AG09319 (cell line): ENCODE data around the gene ALOX5.

ENCODE experiments used
- DNase-seq: peaks from one replicate; pipeline ENCODE4 v3.0.0-alpha.2; 2010; ENCODE audit warnings: low read depth; ENCODE audit errors: extremely low read depth
- CTCF ChIP-seq: IDR thresholded peaks from 2 replicates; pipeline ENCODE4 v1.5.1; 2011; ENCODE audit warnings: low read depth, mild to moderate bottlenecking, inconsistent platforms, low read length, moderate library complexity

ALOX5 gene

GRCh38 chr10:45444022-45444421 lies 70.0 kb downstream of the ALOX5 start:
- no peak for TF ChIP-seq CTCF
- no peak for DNase-seq

GRCh38 chr10:45444976-45445898 lies 71.2 kb downstream of the ALOX5 start:
- no peak for TF ChIP-seq CTCF
- DNase-seq = no peak

GRCh38 chr10:45446858-45447257 lies 72.8 kb downstream of the ALOX5 start:
- no peak for DNase-seq
- no peak for TF ChIP-seq CTCF

GRCh38 chr10:45447416-45447815 lies 73.4 kb downstream of the ALOX5 start:
- no peak for DNase-seq
- no peak for TF ChIP-seq CTCF

GRCh38 chr10:45450866-45451265 lies 76.8 kb downstream of the ALOX5 start:
- no peak for TF ChIP-seq CTCF
- DNase-seq = no peak

GRCh38 chr10:45451407-45451806 lies 77.4 kb downstream of the ALOX5 start:
- DNase-seq = no peak
- TF ChIP-seq CTCF = no peak

- TF ChIP-seq CTCF = no peak
- no peak for DNase-seq
Measured at GRCh38 chr10:45452268-45452667, 78.3 kb downstream of the ALOX5 start.
